ENCODE measurements around the gene TBC1D14. TPM values are rescaled to one million over a fixed set of nuclear protein-coding genes. Genes with fewer than 3 reads are reported as not detected.

Gene TBC1D14
- total and polyA plus RNA-seq, 2 of the 8 experiments (the other 6 are each of a cell fraction or from before 2014, with no cell fraction given), result 45.6 to 48.2 TPM

DNA sequence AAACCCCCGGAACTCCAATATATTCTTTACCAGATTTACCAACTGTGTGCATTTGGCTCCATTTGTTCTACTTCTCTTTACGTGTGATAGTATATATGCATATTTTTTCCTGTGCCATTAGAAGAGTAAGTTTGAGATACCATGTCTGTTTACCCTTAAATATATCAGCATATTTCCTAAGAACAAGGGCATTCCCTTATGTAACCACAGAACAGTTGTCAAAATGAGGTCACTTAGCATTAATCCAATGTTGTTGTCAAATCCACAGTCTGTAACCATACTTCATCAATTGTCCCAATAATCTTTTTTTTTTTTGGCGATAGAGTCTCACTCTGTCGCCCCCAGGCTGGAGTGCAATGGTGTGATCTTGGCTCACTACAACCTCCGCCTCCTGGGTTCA lies 55.2 kb downstream of the TBC1D14 start (continued):
- TF ChIP-seq SAP30 (IDR thresholded peaks at IDR 0.05; ENCODE audit: insufficient read depth, insufficient replicate concordance, low read length), result no peak
- TF ChIP-seq, protein P1, sequence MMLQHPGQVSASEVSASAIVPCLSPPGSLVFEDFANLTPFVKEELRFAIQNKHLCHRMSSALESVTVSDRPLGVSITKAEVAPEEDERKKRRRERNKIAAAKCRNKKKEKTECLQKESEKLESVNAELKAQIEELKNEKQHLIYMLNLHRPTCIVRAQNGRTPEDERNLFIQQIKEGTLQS (IDR thresholded peaks at IDR 0.05; ENCODE audit: insufficient read depth, low read depth, low read length), result no peak
- no peak for TF ChIP-seq EGR1 (IDR thresholded peaks at IDR 0.05; ENCODE audit: borderline replicate concordance, low read depth, low read length)
